SK-N-SH treated with all-trans-retinoic acid at 6 μM for 48 hours (cell line): ENCODE data around the gene RPP21.

ENCODE experiments used
- ARNTL ChIP-seq: fragments of 450-650 bp; formaldehyde crosslinking; IDR thresholded peaks from 2 replicates; pipeline ENCODE4 v1.5.0; 2020; ENCODE audit warnings: low read depth, mild to moderate bottlenecking, moderate library complexity, borderline replicate concordance
- CREB5 ChIP-seq: fragments of 250-450 bp; sonication (Bioruptor Pico); IDR thresholded peaks from 2 replicates; pipeline ENCODE4 v1.5.1; 2020; ENCODE audit warnings: low read depth, mild to moderate bottlenecking, moderate library complexity
- RARB ChIP-seq: fragments of 250-450 bp; sonication (Bioruptor Pico); IDR thresholded peaks from 2 replicates; pipeline ENCODE4 v1.8.0; 2021; ENCODE audit warnings: mild to moderate bottlenecking, moderate library complexity
- SNAI2 ChIP-seq: fragments of 250-450 bp; sonication (Bioruptor Pico); IDR thresholded peaks from 2 replicates; pipeline ENCODE4 v1.5.0; 2020; ENCODE audit warnings: mild to moderate bottlenecking, moderate library complexity
- ZNF565 ChIP-seq: fragments of 450-650 bp; formaldehyde crosslinking; conservative IDR thresholded peaks from 2 replicates; pipeline ENCODE4 v1.5.0; 2020; ENCODE audit warnings: low read depth, mild to moderate bottlenecking, moderate library complexity
- ZNF8 ChIP-seq: fragments of 450-650 bp; formaldehyde crosslinking; IDR thresholded peaks from 2 replicates; pipeline ENCODE4 v1.5.0; 2020; ENCODE audit warnings: mild to moderate bottlenecking, moderate library complexity
- TF ChIP-seq, protein P1 (sequence below): fragments of 250-450 bp; sonication (Bioruptor Pico); IDR thresholded peaks from 2 replicates; pipeline ENCODE4 v1.8.0; 2020; ENCODE audit warnings: mild to moderate bottlenecking, moderate library complexity, borderline replicate concordance

DNA sequence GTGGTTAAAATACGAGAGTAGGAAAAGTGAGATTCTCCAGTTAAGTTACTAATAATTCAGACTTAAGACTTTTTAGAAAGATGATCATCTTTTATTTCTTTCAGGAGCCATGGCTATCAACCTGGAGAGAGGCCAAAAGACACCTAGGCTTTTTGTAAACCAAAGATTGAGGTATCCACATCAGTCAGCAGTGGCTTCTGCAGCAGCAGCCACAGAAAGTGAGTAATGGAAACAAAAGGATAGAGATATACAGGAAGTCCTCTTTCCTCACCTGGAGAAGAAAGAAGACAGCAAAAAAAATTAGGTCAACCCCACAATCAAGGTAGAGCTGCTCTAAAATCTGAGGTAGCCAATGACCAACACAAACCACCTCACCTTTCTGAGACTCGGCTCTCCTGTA is 41.0 kb upstream of the RPP21 start:
- TF ChIP-seq ZNF565 (no peak), RARB (CRISPR knock-in tag) (no peak), ARNTL (CRISPR knock-in tag) (no peak), ZNF8 (no peak), CREB5 (CRISPR knock-in tag) (no peak), SNAI2 (no peak)
- TF ChIP-seq, protein P1, sequence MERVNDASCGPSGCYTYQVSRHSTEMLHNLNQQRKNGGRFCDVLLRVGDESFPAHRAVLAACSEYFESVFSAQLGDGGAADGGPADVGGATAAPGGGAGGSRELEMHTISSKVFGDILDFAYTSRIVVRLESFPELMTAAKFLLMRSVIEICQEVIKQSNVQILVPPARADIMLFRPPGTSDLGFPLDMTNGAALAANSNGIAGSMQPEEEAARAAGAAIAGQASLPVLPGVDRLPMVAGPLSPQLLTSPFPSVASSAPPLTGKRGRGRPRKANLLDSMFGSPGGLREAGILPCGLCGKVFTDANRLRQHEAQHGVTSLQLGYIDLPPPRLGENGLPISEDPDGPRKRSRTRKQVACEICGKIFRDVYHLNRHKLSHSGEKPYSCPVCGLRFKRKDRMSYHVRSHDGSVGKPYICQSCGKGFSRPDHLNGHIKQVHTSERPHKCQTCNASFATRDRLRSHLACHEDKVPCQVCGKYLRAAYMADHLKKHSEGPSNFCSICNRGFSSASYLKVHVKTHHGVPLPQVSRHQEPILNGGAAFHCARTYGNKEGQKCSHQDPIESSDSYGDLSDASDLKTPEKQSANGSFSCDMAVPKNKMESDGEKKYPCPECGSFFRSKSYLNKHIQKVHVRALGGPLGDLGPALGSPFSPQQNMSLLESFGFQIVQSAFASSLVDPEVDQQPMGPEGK: no peak
